H7 (cell line): ENCODE results near the gene ADAMTS17. TPM values are rescaled to one million over a fixed set of nuclear protein-coding genes. Genes with fewer than 3 reads are reported as not detected.

Experiments used
- DNase-seq: peaks from one replicate; pipeline ENCODE4 v3.0.0; 2012
- H3K27me3 ChIP-seq: 2 replicates; pipeline ENCODE4 v1.6.0; 2011; ENCODE audit warnings: mild to moderate bottlenecking, low read length; ENCODE audit not compliant: control insufficient read depth, insufficient read depth
- H3K36me3 ChIP-seq: replicated peaks from 2 replicates; pipeline ENCODE4 v1.5.1; 2011; ENCODE audit warnings: low read length; ENCODE audit not compliant: control insufficient read depth, insufficient read depth
- H3K4me3 ChIP-seq: 2 replicates; pipeline ENCODE4 v1.5.1; 2011; ENCODE audit warnings: low read depth, mild to moderate bottlenecking, control low read depth, low read length, moderate library complexity; ENCODE audit not compliant: insufficient read depth
- total RNA-seq: library from RNA; depleted of rRNA; stranded (reverse); fragments of >200 nt; shearing (Covaris generic); gene quantifications from 2 replicates; pipeline ENCODE4 v1.2.3, GENCODE V29; 2014

ADAMTS17 gene
- total RNA-seq, 1 experiment from 2014 or later = 0.55 TPM

- DNase-seq = no peak
- Histone ChIP-seq H3K36me3 (no peaks in the 10 kb centered on the region), H3K4me3 (no peak overlapping the region), H3K27me3 (no peaks in the 10 kb centered on the region)
Observed at GRCh38 chr15:100108846-100109245, 232.9 kb downstream of the ADAMTS17 start.

GRCh38 chr15:100108346-100108745 lies 233.4 kb downstream of the ADAMTS17 start:
- DNase-seq = no peak
- Histone ChIP-seq H3K36me3 (no peaks in the 10 kb centered on the region), H3K4me3 (no peak overlapping the region), H3K27me3 (no peaks in the 10 kb centered on the region)

GRCh38 chr15:100107606-100108225 lies 234.1 kb downstream of the ADAMTS17 start:
- H3K4me3 ChIP-seq = no peak overlapping the region
- no peak for DNase-seq
- H3K27me3 ChIP-seq = no peaks in the 10 kb centered on the region
- no peaks in the 10 kb centered on the region for H3K36me3 ChIP-seq

- no peak for DNase-seq
- no peaks in the 10 kb centered on the region for H3K27me3 ChIP-seq
- H3K36me3 ChIP-seq = no peaks in the 10 kb centered on the region
- H3K4me3 ChIP-seq = no peak overlapping the region
Observed at GRCh38 chr15:100107151-100107550, 234.6 kb downstream of the ADAMTS17 start.

GRCh38 chr15:100106732-100107131 lies 235.0 kb downstream of the ADAMTS17 start:
- H3K36me3 ChIP-seq = no peaks in the 10 kb centered on the region
- no peak overlapping the region for H3K4me3 ChIP-seq
- H3K27me3 ChIP-seq = no peaks in the 10 kb centered on the region
- DNase-seq = no peak

- DNase-seq = no peak
- Histone ChIP-seq H3K36me3 (no peaks in the 10 kb centered on the region), H3K27me3 (no peaks in the 10 kb centered on the region), H3K4me3 (no peak overlapping the region)
Observed at GRCh38 chr15:100105101-100105500, 236.7 kb downstream of the ADAMTS17 start.

GRCh38 chr15:100104245-100104644 lies 237.5 kb downstream of the ADAMTS17 start:
- no peak overlapping the region for H3K4me3 ChIP-seq
- no peak for DNase-seq
- no peaks in the 10 kb centered on the region for H3K27me3 ChIP-seq
- H3K36me3 ChIP-seq = no peaks in the 10 kb centered on the region

GRCh38 chr15:100103828-100104227 lies 237.9 kb downstream of the ADAMTS17 start:
- no peaks in the 10 kb centered on the region for H3K27me3 ChIP-seq
- no peak for DNase-seq
- no peaks in the 10 kb centered on the region for H3K36me3 ChIP-seq
- H3K4me3 ChIP-seq = no peak overlapping the region

GRCh38 chr15:100101426-100102089 lies 240.2 kb downstream of the ADAMTS17 start:
- DNase-seq = no peak
- Histone ChIP-seq H3K36me3 (no peaks in the 10 kb centered on the region), H3K4me3 (no peak overlapping the region), H3K27me3 (no peaks in the 10 kb centered on the region)

- Histone ChIP-seq H3K4me3 (no peak overlapping the region), H3K36me3 (no peaks in the 10 kb centered on the region), H3K27me3 (no peaks in the 10 kb centered on the region)
- no peak for DNase-seq
Observed at GRCh38 chr15:100100926-100101325, 240.8 kb downstream of the ADAMTS17 start.

- Histone ChIP-seq H3K4me3 (no peak overlapping the region), H3K36me3 (no peaks in the 10 kb centered on the region), H3K27me3 (no peaks in the 10 kb centered on the region)
- DNase-seq = no peak
Observed at GRCh38 chr15:100099976-100100375, 241.8 kb downstream of the ADAMTS17 start.

- no peaks in the 10 kb centered on the region for H3K27me3 ChIP-seq
- H3K36me3 ChIP-seq = no peaks in the 10 kb centered on the region
- H3K4me3 ChIP-seq = no peak overlapping the region
- no peak for DNase-seq
Observed at GRCh38 chr15:100098705-100099104, 243.1 kb downstream of the ADAMTS17 start.

GRCh38 chr15:100097342-100098127 lies 244.2 kb downstream of the ADAMTS17 start:
- H3K27me3 ChIP-seq = no peaks in the 10 kb centered on the region
- no peaks in the 10 kb centered on the region for H3K36me3 ChIP-seq
- no peak overlapping the region for H3K4me3 ChIP-seq
- DNase-seq = no peak

GRCh38 chr15:100096700-100097099 lies 245.1 kb downstream of the ADAMTS17 start:
- Histone ChIP-seq H3K27me3 (no peaks in the 10 kb centered on the region), H3K36me3 (no peaks in the 10 kb centered on the region), H3K4me3 (no peak overlapping the region)
- no peak for DNase-seq

GRCh38 chr15:100096248-100096600 lies 245.6 kb downstream of the ADAMTS17 start:
- H3K27me3 ChIP-seq = no peaks in the 10 kb centered on the region
- no peak overlapping the region for H3K4me3 ChIP-seq
- H3K36me3 ChIP-seq = no peaks in the 10 kb centered on the region
- no peak for DNase-seq
